Ascending aorta (tissue), 2 donors: ENCODE data around the gene DMXL1. TPM values are rescaled to one million over a fixed set of nuclear protein-coding genes. Genes with fewer than 3 reads are reported as not detected.

Source experiments
- DNase-seq, 2 donors: peaks; one replicate each; pipeline ENCODE4 v3.0.0-alpha.2; 2019; ENCODE audit warnings: low spot score in 2 of 2
- H3K27ac ChIP-seq, 2 donors: fragments of 200-600 bp; sonication (generic); one replicate each; pipeline ENCODE4 v1.5.1; 2016 to 2017; ENCODE audit warnings: mild to moderate bottlenecking in 1 of 2
- H3K27me3 ChIP-seq: fragments of 200-600 bp; sonication (generic); one replicate; pipeline ENCODE4 v1.5.1; 2017
- H3K36me3 ChIP-seq, 2 donors: fragments of 200-600 bp; sonication (generic); one replicate each; pipeline ENCODE4 v1.5.1; 2016
- H3K4me1 ChIP-seq, 2 donors: fragments of 200-600 bp; sonication (generic); one replicate each; pipeline ENCODE4 v1.5.1; 2016 to 2017; ENCODE audit warnings: mild to moderate bottlenecking in 1 of 2
- H3K4me3 ChIP-seq, 2 donors: fragments of 200-600 bp; sonication (generic); one replicate each; pipeline ENCODE4 v1.5.1; 2016 to 2017; ENCODE audit warnings: mild to moderate bottlenecking in 1 of 2
- H3K9me3 ChIP-seq, 2 donors: fragments of 200-600 bp; sonication (generic); one replicate each; pipeline ENCODE4 v1.5.1; 2016
- CTCF ChIP-seq, 3 experiments: fragments of 200-600 bp in 2 of 3; fragments of 450-650 bp in 1 of 3; sonication (generic) in 2 of 3; IDR thresholded peaks; one replicate each; pipeline ENCODE4 v1.5.1; 2016 to 2019; ENCODE audit warnings: antibody characterized with exemption in 3 of 3, mild to moderate bottlenecking in 1 of 3, moderate library complexity in 1 of 3
- intact Hi-C: fragments of 100-400 bp; cut with DNase I; formaldehyde crosslinking; loops from one replicate; pipeline ENCODE4 v1.15.1; 2023
- total RNA-seq: library from RNA; depleted of rRNA; stranded (reverse); fragments of >200 nt; gene quantifications from one replicate; pipeline ENCODE4 v1.1.0, GENCODE V29; 2016

DMXL1 gene
- total RNA-seq, 1 donor from 2014 or later = 136 TPM

- peaks cover 7 to 8% of the 10 kb centered on the region in 2 donors for H3K36me3 ChIP-seq
- no peak overlapping the region for H3K4me3 ChIP-seq
- H3K9me3 ChIP-seq = no peaks in the 10 kb centered on the region
- intact Hi-C loops = no loop called here
- DNase-seq = no peak
- no peak overlapping the region for H3K27ac ChIP-seq
- TF ChIP-seq CTCF (IDR thresholded peaks at IDR 0.05) = no peak
- no peaks in the 10 kb centered on the region for H3K4me1 ChIP-seq
- no peaks in the 10 kb centered on the region for H3K27me3 ChIP-seq
Observed at GRCh38 chr5:119218830-119219782, 148.2 kb downstream of the DMXL1 start.

GRCh38 chr5:119220576-119221197 lies 149.8 kb downstream of the DMXL1 start:
- DNase-seq = no peak
- Histone ChIP-seq H3K4me1 (no peaks in the 10 kb centered on the region), H3K27ac (no peak overlapping the region), H3K27me3 (no peaks in the 10 kb centered on the region), H3K36me3 (peaks cover 4 to 7% of the 10 kb centered on the region in 2 donors), H3K4me3 (no peak overlapping the region), H3K9me3 (no peaks in the 10 kb centered on the region)
- intact Hi-C loops = no loop called here
- no peak for TF ChIP-seq CTCF (IDR thresholded peaks at IDR 0.05)

- Histone ChIP-seq H3K27me3 (no peaks in the 10 kb centered on the region), H3K4me1 (no peaks in the 10 kb centered on the region), H3K36me3 (peaks cover 4 to 7% of the 10 kb centered on the region in 2 donors), H3K4me3 (no peak overlapping the region), H3K27ac (no peak overlapping the region), H3K9me3 (no peaks in the 10 kb centered on the region)
- intact Hi-C loops = no loop called here
- no peak for TF ChIP-seq CTCF (IDR thresholded peaks at IDR 0.05)
- no peak for DNase-seq
Observed at GRCh38 chr5:119221330-119221729, 150.4 kb downstream of the DMXL1 start.

- Histone ChIP-seq H3K9me3 (no peaks in the 10 kb centered on the region), H3K27me3 (no peaks in the 10 kb centered on the region), H3K4me3 (no peak overlapping the region), H3K4me1 (no peaks in the 10 kb centered on the region), H3K36me3 (peaks cover 5 to 12% of the 10 kb centered on the region in 2 donors), H3K27ac (no peak overlapping the region)
- no peak for TF ChIP-seq CTCF (IDR thresholded peaks at IDR 0.05)
- intact Hi-C loops = loop anchor here (10.0 kb wide), 1 partner anchor 245 kb away; the partner anchor contains the start of gene DTWD2
- no peak for DNase-seq
Observed at GRCh38 chr5:119229950-119230349, 159.1 kb downstream of the DMXL1 start.

GRCh38 chr5:119238265-119239118 lies 167.6 kb downstream of the DMXL1 start:
- H3K4me1 ChIP-seq = no peaks in the 10 kb centered on the region
- intact Hi-C loops = loop anchor here (5.0 to 10.0 kb wide), 2 partner anchors 174 to 254 kb away; partner anchors contain the start of gene DTWD2
- H3K9me3 ChIP-seq = no peaks in the 10 kb centered on the region
- no peak for DNase-seq
- H3K4me3 ChIP-seq = no peak overlapping the region
- TF ChIP-seq CTCF (IDR thresholded peaks at IDR 0.05) = no peak
- no peak overlapping the region for H3K27ac ChIP-seq
- H3K27me3 ChIP-seq = no peaks in the 10 kb centered on the region
- peaks cover 12 to 18% of the 10 kb centered on the region in 2 donors for H3K36me3 ChIP-seq
